ENCODE measurements around the gene MYH11. TPM values are rescaled to one million over a fixed set of nuclear protein-coding genes. Genes with fewer than 3 reads are reported as not detected.
"Not testable (repeated sequence)": the region's sequence is repeated elsewhere in the genome, so short reads cannot be mapped to it uniquely, and the experiment has no call there.

MYH11 gene
- total RNA-seq, 1 experiment from 2014 or later, result 0.05 TPM

GRCh38 chr16:15854906-15855703, 1.7 kb downstream of the MYH11 start:
- BruUV-seq (replicated peaks), result no TSS peak
- intact Hi-C loops (cut with micrococcal nuclease; ENCODE audit: unreplicated experiment), result no loop called here
- H3K36me3 Mint-ChIP-seq (ENCODE audit: insufficient read depth, unreplicated experiment), result no peaks in the 10 kb centered on the region
- peaks cover 85% of the 10 kb centered on the region for H3K27me3 Mint-ChIP-seq (ENCODE audit: unreplicated experiment)
- no peak overlapping the region for H3K4me3 Mint-ChIP-seq (ENCODE audit: low read depth, unreplicated experiment)
- no peaks in the 10 kb centered on the region for H3K9me3 Mint-ChIP-seq (ENCODE audit: low read depth, unreplicated experiment)
- H3K27ac Mint-ChIP-seq (ENCODE audit: unreplicated experiment), result no peak overlapping the region
- CTCF ChIA-PET, result no interaction called here
- no peak for TF ChIP-seq CTCF (IDR thresholded peaks at IDR 0.05; ENCODE audit: unreplicated experiment)
- peaks cover 9% of the 10 kb centered on the region for H3K4me1 Mint-ChIP-seq (ENCODE audit: low read depth, unreplicated experiment)
- no peak for DNase-seq

GRCh38 chr16:15854061-15854460, 2.8 kb downstream of the MYH11 start:
- Mint-ChIP-seq H3K4me3 (ENCODE audit: low read depth, unreplicated experiment) (no peak overlapping the region), H3K9me3 (ENCODE audit: low read depth, unreplicated experiment) (no peaks in the 10 kb centered on the region), H3K27ac (ENCODE audit: unreplicated experiment) (no peak overlapping the region), H3K36me3 (ENCODE audit: insufficient read depth, unreplicated experiment) (no peaks in the 10 kb centered on the region), H3K4me1 (ENCODE audit: low read depth, unreplicated experiment) (peaks cover 9% of the 10 kb centered on the region), H3K27me3 (ENCODE audit: unreplicated experiment) (peaks cover 83% of the 10 kb centered on the region)
- no peak for TF ChIP-seq CTCF (IDR thresholded peaks at IDR 0.05; ENCODE audit: unreplicated experiment)
- BruUV-seq (replicated peaks), result no TSS peak
- DNase-seq, result no peak
- intact Hi-C loops (cut with micrococcal nuclease; ENCODE audit: unreplicated experiment), result no loop called here
- CTCF ChIA-PET, result no interaction called here

GRCh38 chr16:15853021-15853420, 3.8 kb downstream of the MYH11 start:
- H3K27ac Mint-ChIP-seq (ENCODE audit: unreplicated experiment), result no peak overlapping the region
- intact Hi-C loops (cut with micrococcal nuclease; ENCODE audit: unreplicated experiment), result no loop called here
- CTCF ChIA-PET, result no interaction called here
- DNase-seq, result no peak
- no peaks in the 10 kb centered on the region for H3K36me3 Mint-ChIP-seq (ENCODE audit: insufficient read depth, unreplicated experiment)
- peaks cover 83% of the 10 kb centered on the region for H3K27me3 Mint-ChIP-seq (ENCODE audit: unreplicated experiment)
- H3K9me3 Mint-ChIP-seq (ENCODE audit: low read depth, unreplicated experiment), result no peaks in the 10 kb centered on the region
- no TSS peak for BruUV-seq (replicated peaks)
- peaks cover 6% of the 10 kb centered on the region for H3K4me1 Mint-ChIP-seq (ENCODE audit: low read depth, unreplicated experiment)
- no peak for TF ChIP-seq CTCF (IDR thresholded peaks at IDR 0.05; ENCODE audit: unreplicated experiment)
- no peak overlapping the region for H3K4me3 Mint-ChIP-seq (ENCODE audit: low read depth, unreplicated experiment)

- intact Hi-C loops (cut with micrococcal nuclease; ENCODE audit: unreplicated experiment); H3K36me3 Mint-ChIP-seq (ENCODE audit: insufficient read depth, unreplicated experiment); H3K4me1 Mint-ChIP-seq (ENCODE audit: low read depth, unreplicated experiment); DNase-seq; H3K27ac Mint-ChIP-seq (ENCODE audit: unreplicated experiment); H3K4me3 Mint-ChIP-seq (ENCODE audit: low read depth, unreplicated experiment); H3K9me3 Mint-ChIP-seq (ENCODE audit: low read depth, unreplicated experiment); BruUV-seq (replicated peaks): not testable (repeated sequence)
- CTCF ChIA-PET, result interaction anchor here (0.6 kb wide), 1 partner anchor 194 kb away, joined by 4 read pairs; no protein-coding TSS in a partner anchor
- H3K27me3 Mint-ChIP-seq (ENCODE audit: unreplicated experiment), result peaks cover 77% of the 10 kb centered on the region
These were observed 6.3 kb downstream of the MYH11 start for GRCh38 chr16:15850555-15850954.

Measured in Calu3 (cell line).